Kidney epithelial cell (primary cell): Measurements from ENCODE around the gene TYW1. TPM values are rescaled to one million over a fixed set of nuclear protein-coding genes. Genes with fewer than 3 reads are reported as not detected.
"Not testable (repeated sequence)": the region's sequence is repeated elsewhere in the genome, so short reads cannot be mapped to it uniquely, and the experiment has no call there.

Experiments
- DNase-seq: peaks from one replicate; pipeline ENCODE4 v3.0.0-alpha.2; 2010; ENCODE audit warnings: low read depth
- H3K27me3 ChIP-seq: 2 replicates; pipeline ENCODE4 v1.6.0; 2011; ENCODE audit warnings: low read length; ENCODE audit not compliant: control insufficient read depth, insufficient read depth
- H3K36me3 ChIP-seq: 2 replicates; pipeline ENCODE4 v1.5.1; 2011; ENCODE audit warnings: low read length; ENCODE audit not compliant: control insufficient read depth, insufficient read depth
- H3K4me3 ChIP-seq: 2 replicates; pipeline ENCODE4 v1.5.1; 2011; ENCODE audit warnings: low read depth, mild to moderate bottlenecking, control low read depth, low read length
- total RNA-seq: library from RNA; depleted of rRNA; stranded (reverse); fragments of >200 nt; gene quantifications from 2 replicates; pipeline ENCODE4 v1.2.3, GENCODE V29; 2015
- TF ChIP-seq, protein P1 (sequence below): IDR thresholded peaks from 2 replicates; pipeline ENCODE4 v1.5.1; 2011; ENCODE audit warnings: mild to moderate bottlenecking, moderate library complexity, low read length, control low read depth, inconsistent platforms; ENCODE audit not compliant: insufficient read depth, poor library complexity, severe bottlenecking

Gene TYW1
- total RNA-seq, 1 donor from 2014 or later: 19.0 TPM

DNA sequence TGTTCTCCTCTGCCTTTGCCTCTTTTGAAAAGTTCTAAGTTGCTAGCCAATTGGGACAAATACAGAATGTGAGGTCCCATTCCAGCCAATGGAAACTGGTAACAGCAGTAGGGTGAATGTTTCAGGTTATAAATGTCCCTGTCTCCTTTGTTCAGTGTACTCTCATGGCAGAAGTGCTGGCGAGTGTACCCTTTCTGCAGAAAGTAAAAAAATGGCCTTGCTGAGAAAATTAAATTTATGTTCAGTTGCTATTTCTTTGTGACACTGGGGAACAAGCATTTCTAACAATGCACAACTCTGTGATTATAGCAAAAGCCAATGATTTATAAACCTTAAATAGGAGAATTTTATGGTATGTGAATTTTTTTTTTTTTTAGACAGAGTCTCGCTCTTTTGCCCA is 79.5 kb downstream of the TYW1 start:
- H3K36me3 ChIP-seq, H3K27me3 ChIP-seq, H3K4me3 ChIP-seq, DNase-seq: not testable (repeated sequence)

DNA sequence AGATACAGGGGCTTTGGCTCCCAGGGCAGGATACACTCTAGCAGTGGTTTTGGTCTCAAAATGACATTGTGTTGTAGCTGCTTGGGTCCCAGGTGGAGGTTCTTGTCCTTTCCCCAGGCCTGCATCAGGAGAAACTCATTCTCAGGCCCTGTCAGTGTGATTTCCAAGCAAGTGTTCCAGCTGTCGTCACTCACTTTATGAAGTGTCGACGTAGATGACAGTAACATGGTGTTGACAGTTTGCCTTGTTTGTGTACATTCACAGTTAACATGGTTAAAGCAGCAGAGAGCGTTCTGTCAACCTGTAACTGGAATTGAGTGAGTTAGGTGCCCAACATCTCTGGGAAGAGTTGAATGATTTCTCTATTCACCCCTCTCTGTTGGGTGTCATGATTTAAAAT is 86.2 kb downstream of the TYW1 start:
- not testable (repeated sequence) for H3K4me3 ChIP-seq, H3K36me3 ChIP-seq, DNase-seq, H3K27me3 ChIP-seq

DNA sequence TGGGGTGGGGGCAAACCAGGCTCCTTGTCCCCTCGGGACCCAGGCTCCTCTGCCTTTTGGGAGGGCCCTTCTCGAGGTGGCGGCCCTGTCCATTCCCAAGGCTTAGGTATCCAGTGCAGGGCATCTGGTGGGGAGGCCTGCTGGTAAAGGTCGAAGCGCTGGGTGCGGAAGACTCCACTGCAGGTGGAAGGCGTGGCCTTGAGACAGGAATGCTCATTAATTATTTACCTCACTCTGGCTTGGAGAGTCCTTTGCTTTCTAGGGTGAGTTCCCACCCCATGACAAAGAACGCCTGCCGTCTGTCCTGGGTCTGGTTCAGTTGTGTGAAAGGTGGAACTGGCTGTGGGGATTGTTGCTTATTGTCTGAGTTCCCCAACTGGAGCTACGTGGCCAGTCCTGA is 92.6 kb downstream of the TYW1 start:
- H3K36me3 ChIP-seq, H3K27me3 ChIP-seq, H3K4me3 ChIP-seq, DNase-seq: not testable (repeated sequence)

DNA sequence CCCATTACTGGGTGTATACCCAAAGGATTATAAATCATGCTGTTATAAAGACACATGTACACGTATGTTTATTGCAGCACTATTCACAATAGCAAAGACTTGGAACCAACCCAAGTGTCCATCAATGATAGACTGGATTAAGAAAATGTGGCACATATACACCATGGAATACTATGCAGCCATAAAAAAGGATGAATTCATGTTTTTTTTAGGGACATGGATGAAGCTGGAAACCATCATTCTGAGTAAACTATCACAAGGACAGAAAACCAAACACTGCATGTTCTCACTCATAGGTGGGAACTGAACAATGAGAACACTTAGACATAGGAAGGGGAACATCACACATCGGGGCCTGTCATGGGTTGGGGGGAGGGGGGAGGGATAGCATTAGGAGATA is 94.4 kb downstream of the TYW1 start:
- DNase-seq, H3K4me3 ChIP-seq: not testable (repeated sequence)

DNA sequence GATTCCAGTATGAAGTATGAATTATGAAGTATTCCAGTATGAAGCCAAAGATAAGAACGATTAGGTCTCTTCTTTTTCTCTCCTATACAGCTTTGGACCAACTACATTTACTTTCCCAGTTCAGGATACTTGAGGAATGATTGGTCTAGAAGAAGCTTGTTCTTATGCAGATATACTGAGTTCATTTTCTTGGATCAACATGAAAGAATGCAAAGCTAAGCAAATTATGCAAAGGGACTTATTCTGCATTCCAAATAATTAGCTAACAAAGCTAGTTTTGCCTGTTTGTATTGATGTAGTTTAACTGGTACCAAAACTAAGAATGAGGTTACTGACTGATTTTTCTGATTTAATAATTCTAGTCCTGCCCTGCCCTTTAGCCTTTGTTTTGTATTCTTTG is 101.4 kb downstream of the TYW1 start:
- not testable (repeated sequence) for H3K4me3 ChIP-seq, DNase-seq, H3K36me3 ChIP-seq, H3K27me3 ChIP-seq

More for the DNA sequence above, 94.4 kb downstream of the TYW1 start:
- H3K36me3 ChIP-seq, H3K27me3 ChIP-seq: not testable (repeated sequence)

DNA sequence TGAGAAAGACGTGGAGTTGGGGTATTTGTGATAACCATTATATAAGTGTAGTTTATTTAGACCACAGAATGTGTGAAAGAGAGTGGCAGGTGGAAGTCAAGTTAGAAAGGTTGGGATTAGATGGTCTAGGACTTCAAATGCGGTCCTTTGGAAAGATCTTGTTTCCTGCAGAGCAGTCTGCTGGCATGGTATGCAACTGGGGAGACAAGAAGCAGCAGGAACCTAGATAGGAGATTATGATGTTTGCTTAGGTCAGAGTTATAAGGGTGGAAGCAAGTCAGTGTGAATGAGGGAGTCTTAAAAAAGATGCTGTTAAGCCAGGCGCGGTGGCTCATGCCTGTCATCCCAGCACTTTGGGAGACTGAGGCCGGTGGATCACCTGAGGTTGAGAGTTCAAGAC is 102.8 kb downstream of the TYW1 start:
- H3K4me3 ChIP-seq, H3K27me3 ChIP-seq, DNase-seq, H3K36me3 ChIP-seq: not testable (repeated sequence)

DNA sequence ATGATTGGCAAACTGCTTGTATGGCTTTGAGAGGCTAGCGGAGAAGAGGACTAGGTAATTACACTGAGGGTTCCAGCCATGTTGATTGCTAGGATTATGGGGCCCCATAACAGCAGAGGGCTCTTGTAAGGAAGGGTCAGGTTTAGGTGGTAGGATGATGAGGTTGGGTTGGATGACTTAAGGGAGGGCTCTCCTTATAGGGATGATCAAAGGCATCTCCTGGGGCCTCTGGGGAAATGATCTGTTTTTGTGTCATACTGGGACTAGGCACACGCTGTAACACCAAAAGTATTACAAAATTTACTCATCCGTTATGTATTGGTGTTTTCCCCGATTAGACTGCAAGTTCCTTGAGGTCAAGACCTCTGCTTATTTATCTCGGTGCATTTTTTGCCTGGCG is 103.4 kb downstream of the TYW1 start:
- not testable (repeated sequence) for DNase-seq, H3K27me3 ChIP-seq, H3K4me3 ChIP-seq, H3K36me3 ChIP-seq

DNA sequence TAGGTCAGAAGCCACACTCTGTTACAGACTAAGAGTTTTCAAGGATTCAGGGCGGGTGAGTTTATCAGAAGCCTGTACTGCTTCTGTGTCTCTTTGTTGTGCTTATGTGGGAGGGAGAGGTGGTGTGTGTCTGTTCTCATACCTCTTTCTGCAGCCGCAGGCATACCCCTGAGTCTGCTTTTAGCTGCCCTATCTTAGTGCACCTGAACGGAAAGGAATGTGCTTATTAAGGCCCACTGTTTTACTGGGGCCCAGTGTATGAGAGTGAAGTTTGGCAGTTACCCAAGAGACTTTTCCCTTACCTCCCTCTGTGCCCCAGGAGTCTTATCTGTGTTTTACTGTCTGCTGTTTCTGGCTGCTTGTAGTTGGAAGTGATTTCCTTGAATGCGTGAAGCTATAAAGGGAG is 104.3 kb downstream of the TYW1 start:
- H3K4me3 ChIP-seq: no peak overlapping the region
- no peaks in the 10 kb centered on the region for H3K36me3 ChIP-seq
- TF ChIP-seq, protein P1, sequence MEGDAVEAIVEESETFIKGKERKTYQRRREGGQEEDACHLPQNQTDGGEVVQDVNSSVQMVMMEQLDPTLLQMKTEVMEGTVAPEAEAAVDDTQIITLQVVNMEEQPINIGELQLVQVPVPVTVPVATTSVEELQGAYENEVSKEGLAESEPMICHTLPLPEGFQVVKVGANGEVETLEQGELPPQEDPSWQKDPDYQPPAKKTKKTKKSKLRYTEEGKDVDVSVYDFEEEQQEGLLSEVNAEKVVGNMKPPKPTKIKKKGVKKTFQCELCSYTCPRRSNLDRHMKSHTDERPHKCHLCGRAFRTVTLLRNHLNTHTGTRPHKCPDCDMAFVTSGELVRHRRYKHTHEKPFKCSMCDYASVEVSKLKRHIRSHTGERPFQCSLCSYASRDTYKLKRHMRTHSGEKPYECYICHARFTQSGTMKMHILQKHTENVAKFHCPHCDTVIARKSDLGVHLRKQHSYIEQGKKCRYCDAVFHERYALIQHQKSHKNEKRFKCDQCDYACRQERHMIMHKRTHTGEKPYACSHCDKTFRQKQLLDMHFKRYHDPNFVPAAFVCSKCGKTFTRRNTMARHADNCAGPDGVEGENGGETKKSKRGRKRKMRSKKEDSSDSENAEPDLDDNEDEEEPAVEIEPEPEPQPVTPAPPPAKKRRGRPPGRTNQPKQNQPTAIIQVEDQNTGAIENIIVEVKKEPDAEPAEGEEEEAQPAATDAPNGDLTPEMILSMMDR: no peak
- H3K27me3 ChIP-seq: no peaks in the 10 kb centered on the region
- DNase-seq: no peak

DNA sequence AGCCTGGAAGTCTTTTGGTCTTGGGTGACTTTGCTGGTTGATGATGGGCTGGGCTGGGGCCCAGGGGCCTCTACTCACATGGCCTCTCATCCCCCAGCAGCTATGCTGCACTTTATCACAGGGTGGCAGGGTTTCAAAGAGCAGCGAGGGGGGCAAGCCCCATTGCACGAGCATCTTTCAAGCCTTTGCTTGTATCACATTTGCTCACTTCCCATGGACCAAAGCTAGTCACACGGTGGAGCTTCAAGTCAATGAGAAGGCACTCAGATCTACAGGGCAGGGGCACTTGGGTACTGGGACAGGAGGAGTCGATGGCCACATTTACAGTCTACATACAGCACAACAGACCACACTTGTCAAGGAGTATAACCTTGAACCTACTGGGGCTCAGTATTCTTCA is 108.3 kb downstream of the TYW1 start:
- H3K36me3 ChIP-seq, DNase-seq, H3K4me3 ChIP-seq, H3K27me3 ChIP-seq: not testable (repeated sequence)

DNA sequence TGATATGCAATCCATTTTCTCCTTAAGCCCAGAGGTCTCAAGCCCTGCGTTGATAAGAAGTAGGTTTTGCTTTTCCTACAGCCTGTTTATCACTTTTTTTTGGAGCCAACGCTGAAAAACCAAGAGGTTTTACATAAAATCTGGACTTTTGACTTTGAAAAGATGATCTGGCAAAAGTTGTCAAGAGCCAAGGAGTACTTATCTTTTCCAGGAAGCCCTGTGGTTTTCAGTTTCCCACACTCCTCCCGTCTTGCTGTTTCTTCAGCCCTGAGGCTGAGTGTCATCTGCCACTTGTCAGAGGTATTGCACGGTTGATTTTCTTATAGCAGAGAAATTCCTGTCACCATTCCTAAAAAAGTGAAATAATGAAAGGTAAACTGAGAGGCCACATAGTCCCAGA is 108.7 kb downstream of the TYW1 start:
- H3K4me3 ChIP-seq: no peak overlapping the region
- no peak for DNase-seq
- TF ChIP-seq, protein P1: no peak
- no peaks in the 10 kb centered on the region for H3K36me3 ChIP-seq
- no peaks in the 10 kb centered on the region for H3K27me3 ChIP-seq

DNA sequence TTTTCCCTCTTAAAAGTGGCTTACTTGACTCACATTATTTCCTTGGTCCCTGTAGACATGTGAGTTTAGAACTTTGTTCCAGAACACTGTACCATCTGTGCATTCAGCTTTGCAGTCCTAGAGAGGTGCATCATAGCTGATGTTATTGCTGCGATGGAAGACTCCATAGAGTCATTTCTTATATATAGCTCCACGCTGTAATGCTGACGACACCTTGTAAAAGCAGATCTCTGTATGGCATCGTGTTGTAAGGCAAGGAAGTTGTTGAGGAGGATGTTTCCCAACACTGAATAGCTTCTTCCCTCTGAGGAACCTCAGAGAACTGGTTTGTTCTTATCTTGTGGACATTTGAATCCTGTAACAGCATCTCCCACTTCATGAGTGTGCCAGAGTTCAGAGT is 109.6 kb downstream of the TYW1 start:
- not testable (repeated sequence) for H3K27me3 ChIP-seq, H3K36me3 ChIP-seq, DNase-seq, H3K4me3 ChIP-seq

DNA sequence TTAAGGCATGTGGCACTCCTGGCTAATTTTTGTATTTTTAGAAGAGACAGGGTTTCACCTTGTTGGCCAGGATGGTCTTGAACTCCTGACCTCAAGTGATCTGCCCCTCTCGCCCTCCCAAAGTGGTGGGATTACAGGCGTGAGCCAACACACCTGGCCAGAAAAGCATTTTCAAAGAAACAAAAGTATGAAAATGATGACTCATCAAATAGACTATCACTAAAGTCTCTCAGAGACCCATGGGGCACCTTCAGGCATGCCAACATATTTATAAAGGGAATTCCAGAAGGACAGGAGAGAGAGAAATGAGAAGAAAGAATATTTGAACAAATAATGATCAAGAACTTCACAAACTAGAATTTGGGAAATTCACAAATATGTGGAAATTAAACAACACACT is 114.7 kb downstream of the TYW1 start:
- DNase-seq, H3K36me3 ChIP-seq, H3K4me3 ChIP-seq, H3K27me3 ChIP-seq: not testable (repeated sequence)

DNA sequence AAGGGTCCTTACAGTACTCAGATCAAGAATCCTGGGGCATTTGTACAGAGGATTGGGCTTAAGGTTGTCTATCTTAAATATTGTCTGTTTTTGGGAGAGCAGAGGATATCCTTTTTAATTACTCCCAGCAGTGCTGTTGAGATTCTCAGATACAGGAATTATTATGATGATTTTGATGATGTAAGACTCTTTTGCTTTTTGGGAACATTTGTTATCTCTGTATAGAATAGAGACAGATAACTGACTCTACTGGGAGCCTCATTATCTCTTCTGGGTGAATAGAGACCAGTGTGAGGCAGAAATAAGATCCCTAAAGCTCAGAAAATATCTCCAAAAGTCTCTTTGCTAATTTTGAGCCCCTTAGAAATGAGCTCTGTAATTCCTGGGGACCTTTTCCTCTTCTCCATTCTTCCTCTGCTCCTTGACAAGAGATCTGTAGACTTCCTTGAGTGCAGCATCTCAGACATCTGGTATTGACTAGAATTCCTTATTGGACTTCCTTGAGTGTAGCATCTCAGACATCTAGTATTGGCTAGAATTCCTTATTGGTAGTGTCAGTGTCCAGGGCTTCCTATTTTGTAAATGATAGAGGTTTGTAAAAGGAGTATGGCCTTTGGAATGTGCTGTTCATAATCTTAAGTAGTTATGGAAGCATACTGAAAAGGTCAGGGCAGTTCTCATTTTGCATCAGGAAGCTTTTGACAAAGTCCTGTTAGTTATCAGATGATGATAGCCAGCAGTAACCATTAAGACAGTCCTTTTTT is 118.0 kb downstream of the TYW1 start:
- not testable (repeated sequence) for H3K27me3 ChIP-seq, H3K36me3 ChIP-seq, H3K4me3 ChIP-seq, DNase-seq
